ENCODE data around the gene NCAPD3. TPM values are rescaled to one million over a fixed set of nuclear protein-coding genes. Genes with fewer than 3 reads are reported as not detected.

The NCAPD3 gene
- total and polyA plus RNA-seq, 9 of the 15 experiments (the other 6 are each of a cell fraction or from before 2014, with no cell fraction given), result 23.6 to 80.6 (median 58.6) TPM

DNA sequence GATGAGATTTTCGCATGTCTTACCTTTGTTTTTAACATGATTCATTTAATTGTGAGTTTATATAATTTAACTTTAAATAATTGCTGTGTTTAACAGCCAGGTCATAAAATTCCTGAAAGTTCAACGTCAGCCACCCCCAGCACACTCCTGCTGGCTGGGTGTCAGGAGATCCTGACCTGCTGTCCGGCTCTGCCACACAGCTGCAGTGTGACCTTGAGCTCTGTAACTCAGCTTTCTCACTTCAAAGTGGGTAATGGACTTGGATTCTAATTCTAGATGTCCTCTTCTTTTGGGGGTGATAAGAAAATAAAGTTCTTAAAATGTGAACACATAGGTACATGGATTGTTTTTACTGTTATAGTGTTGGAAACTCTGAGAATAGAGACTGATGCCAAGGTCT lies 11.6 kb upstream of the NCAPD3 start:
- Histone ChIP-seq H3K79me2 (ENCODE audit: control insufficient read depth, insufficient read depth, low read length) (peaks cover 49% of the 10 kb centered on the region), H3K27ac (ENCODE audit: extremely low read depth, low read depth, low read length) (no peak overlapping the region), H3K9ac (ENCODE audit: insufficient read depth in 1 of 2, low read depth in 2 of 2, low read length in 2 of 2) (no peak overlapping the region), H3K27me3 (ENCODE audit: control insufficient read depth in 2 of 2, insufficient read depth in 2 of 2, low read length in 2 of 2) (no peaks in the 10 kb centered on the region), H2AFZ (ENCODE audit: low read depth, low read length) (no peak overlapping the region), H3K36me3 (ENCODE audit: control insufficient read depth, insufficient read depth, low read length) (peaks cover 45% of the 10 kb centered on the region), H3K9me1 (ENCODE audit: control insufficient read depth, insufficient read depth, low read length) (peaks cover under 1% of the 10 kb centered on the region), H3K4me1 (replicated peaks in 1 of 2; ENCODE audit: control insufficient read depth in 2 of 2, insufficient read depth in 2 of 2, low read length in 2 of 2) (peaks cover 22 to 34% of the 10 kb centered on the region in 2 experiments), H4K20me1 (replicated peaks; ENCODE audit: control insufficient read depth, insufficient read depth, low read length) (0 out of 2 replicates have a peak, but pooled peaks cover 4% of the 10 kb centered on the region), H3K9me3 (replicated peaks; ENCODE audit: control insufficient read depth, insufficient read depth, low read depth, low read length) (no peaks in the 10 kb centered on the region), H3K4me3 (no peak overlapping the region), H3K4me2 (ENCODE audit: insufficient read depth, low read length) (no peak overlapping the region)
- intact Hi-C loops (cut with micrococcal nuclease), result no loop called here
- FAIRE-seq (no peak), DNase-seq (ENCODE audit: extremely low read depth in 1 of 4, low spot score in 3 of 4) (no peak), ATAC-seq (no peak)
- no TSS peak for BruUV-seq (replicated peaks)
- ChIA-PET POLR2A (interaction anchor here (0.5 kb wide), 1 partner anchor 60 kb away, joined by 3 read pairs; no protein-coding TSS in a partner anchor), CTCF (ENCODE audit: low intra/inter-chr PET ratio) (no interaction called here)
- 90% methylated on average over 3 of the region's 3 CpGs for WGBS (ENCODE audit: insufficient coverage, low coverage, missing lambda C conversion rate)
- in situ Hi-C loops (cut with MboI), result no loop called here
- TF ChIP-seq, protein P1, sequence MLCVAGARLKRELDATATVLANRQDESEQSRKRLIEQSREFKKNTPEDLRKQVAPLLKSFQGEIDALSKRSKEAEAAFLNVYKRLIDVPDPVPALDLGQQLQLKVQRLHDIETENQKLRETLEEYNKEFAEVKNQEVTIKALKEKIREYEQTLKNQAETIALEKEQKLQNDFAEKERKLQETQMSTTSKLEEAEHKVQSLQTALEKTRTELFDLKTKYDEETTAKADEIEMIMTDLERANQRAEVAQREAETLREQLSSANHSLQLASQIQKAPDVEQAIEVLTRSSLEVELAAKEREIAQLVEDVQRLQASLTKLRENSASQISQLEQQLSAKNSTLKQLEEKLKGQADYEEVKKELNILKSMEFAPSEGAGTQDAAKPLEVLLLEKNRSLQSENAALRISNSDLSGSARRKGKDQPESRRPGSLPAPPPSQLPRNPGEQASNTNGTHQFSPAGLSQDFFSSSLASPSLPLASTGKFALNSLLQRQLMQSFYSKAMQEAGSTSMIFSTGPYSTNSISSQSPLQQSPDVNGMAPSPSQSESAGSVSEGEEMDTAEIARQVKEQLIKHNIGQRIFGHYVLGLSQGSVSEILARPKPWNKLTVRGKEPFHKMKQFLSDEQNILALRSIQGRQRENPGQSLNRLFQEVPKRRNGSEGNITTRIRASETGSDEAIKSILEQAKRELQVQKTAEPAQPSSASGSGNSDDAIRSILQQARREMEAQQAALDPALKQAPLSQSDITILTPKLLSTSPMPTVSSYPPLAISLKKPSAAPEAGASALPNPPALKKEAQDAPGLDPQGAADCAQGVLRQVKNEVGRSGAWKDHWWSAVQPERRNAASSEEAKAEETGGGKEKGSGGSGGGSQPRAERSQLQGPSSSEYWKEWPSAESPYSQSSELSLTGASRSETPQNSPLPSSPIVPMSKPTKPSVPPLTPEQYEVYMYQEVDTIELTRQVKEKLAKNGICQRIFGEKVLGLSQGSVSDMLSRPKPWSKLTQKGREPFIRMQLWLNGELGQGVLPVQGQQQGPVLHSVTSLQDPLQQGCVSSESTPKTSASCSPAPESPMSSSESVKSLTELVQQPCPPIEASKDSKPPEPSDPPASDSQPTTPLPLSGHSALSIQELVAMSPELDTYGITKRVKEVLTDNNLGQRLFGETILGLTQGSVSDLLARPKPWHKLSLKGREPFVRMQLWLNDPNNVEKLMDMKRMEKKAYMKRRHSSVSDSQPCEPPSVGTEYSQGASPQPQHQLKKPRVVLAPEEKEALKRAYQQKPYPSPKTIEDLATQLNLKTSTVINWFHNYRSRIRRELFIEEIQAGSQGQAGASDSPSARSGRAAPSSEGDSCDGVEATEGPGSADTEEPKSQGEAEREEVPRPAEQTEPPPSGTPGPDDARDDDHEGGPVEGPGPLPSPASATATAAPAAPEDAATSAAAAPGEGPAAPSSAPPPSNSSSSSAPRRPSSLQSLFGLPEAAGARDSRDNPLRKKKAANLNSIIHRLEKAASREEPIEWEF (CRISPR knock-in tag; IDR thresholded peaks at IDR 0.05), result no peak
- TF ChIP-seq ZNF780A (CRISPR knock-in tag; IDR thresholded peaks at IDR 0.05), result no peak
- TF ChIP-seq TEAD1 (CRISPR knock-in tag; IDR thresholded peaks at IDR 0.05), result no peak
- TF ChIP-seq ZNF146 (CRISPR knock-in tag; IDR thresholded peaks at IDR 0.05; ENCODE audit: unreplicated experiment), result no peak
- no peak for TF ChIP-seq TAF15 (IDR thresholded peaks at IDR 0.05; ENCODE audit: low read depth, low read length)
- TF ChIP-seq, protein P2, sequence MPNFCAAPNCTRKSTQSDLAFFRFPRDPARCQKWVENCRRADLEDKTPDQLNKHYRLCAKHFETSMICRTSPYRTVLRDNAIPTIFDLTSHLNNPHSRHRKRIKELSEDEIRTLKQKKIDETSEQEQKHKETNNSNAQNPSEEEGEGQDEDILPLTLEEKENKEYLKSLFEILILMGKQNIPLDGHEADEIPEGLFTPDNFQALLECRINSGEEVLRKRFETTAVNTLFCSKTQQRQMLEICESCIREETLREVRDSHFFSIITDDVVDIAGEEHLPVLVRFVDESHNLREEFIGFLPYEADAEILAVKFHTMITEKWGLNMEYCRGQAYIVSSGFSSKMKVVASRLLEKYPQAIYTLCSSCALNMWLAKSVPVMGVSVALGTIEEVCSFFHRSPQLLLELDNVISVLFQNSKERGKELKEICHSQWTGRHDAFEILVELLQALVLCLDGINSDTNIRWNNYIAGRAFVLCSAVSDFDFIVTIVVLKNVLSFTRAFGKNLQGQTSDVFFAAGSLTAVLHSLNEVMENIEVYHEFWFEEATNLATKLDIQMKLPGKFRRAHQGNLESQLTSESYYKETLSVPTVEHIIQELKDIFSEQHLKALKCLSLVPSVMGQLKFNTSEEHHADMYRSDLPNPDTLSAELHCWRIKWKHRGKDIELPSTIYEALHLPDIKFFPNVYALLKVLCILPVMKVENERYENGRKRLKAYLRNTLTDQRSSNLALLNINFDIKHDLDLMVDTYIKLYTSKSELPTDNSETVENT (CRISPR knock-in tag; IDR thresholded peaks at IDR 0.05), result no peak
- TF ChIP-seq ZNF165 (CRISPR knock-in tag; IDR thresholded peaks at IDR 0.05; ENCODE audit: borderline replicate concordance), result no peak
- TF ChIP-seq DPF2 (IDR thresholded peaks at IDR 0.05), result no peak
- TF ChIP-seq ZEB2 (IDR thresholded peaks at IDR 0.05), result no peak
- TF ChIP-seq U2AF1 (optimal IDR thresholded peaks at IDR 0.05; ENCODE audit: low read depth, low read length), result no peak
- no peak for TF ChIP-seq PHB (CRISPR knock-in tag; IDR thresholded peaks at IDR 0.05)
- TF ChIP-seq, protein P3, sequence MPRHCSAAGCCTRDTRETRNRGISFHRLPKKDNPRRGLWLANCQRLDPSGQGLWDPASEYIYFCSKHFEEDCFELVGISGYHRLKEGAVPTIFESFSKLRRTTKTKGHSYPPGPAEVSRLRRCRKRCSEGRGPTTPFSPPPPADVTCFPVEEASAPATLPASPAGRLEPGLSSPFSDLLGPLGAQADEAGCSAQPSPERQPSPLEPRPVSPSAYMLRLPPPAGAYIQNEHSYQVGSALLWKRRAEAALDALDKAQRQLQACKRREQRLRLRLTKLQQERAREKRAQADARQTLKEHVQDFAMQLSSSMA (CRISPR knock-in tag; IDR thresholded peaks at IDR 0.05), result no peak
- TF ChIP-seq TCF3 (CRISPR knock-in tag; IDR thresholded peaks at IDR 0.05), result no peak
- TF ChIP-seq NONO (IDR thresholded peaks at IDR 0.05; ENCODE audit: low read depth in 2 of 2, low read length in 1 of 2), result no peak
- TF ChIP-seq, protein P4, sequence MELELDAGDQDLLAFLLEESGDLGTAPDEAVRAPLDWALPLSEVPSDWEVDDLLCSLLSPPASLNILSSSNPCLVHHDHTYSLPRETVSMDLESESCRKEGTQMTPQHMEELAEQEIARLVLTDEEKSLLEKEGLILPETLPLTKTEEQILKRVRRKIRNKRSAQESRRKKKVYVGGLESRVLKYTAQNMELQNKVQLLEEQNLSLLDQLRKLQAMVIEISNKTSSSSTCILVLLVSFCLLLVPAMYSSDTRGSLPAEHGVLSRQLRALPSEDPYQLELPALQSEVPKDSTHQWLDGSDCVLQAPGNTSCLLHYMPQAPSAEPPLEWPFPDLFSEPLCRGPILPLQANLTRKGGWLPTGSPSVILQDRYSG (tag; conservative IDR thresholded peaks at IDR 0.05; ENCODE audit: low read depth), result no peak
